Testis (tissue), 3 donors: Measurements from ENCODE around the gene TMC1. TPM values are rescaled to one million over a fixed set of nuclear protein-coding genes. Genes with fewer than 3 reads are reported as not detected.

Source experiments
- DNase-seq: peaks from one replicate; pipeline ENCODE4 v3.0.0-alpha.2; 2019
- H3K27ac ChIP-seq, 2 donors: fragments of 200-600 bp; sonication (generic); one replicate each; pipeline ENCODE4 v1.5.1; 2019
- H3K27me3 ChIP-seq: fragments of 200-600 bp; sonication (generic); one replicate; pipeline ENCODE4 v1.5.1; 2019
- H3K36me3 ChIP-seq: fragments of 200-600 bp; sonication (generic); one replicate; pipeline ENCODE4 v1.5.1; 2017; ENCODE audit warnings: low read depth; ENCODE audit errors: missing control alignments
- H3K4me1 ChIP-seq: fragments of 200-600 bp; sonication (generic); one replicate; pipeline ENCODE4 v1.5.1; 2019
- H3K4me3 ChIP-seq, 2 donors: fragments of 200-600 bp; sonication (generic); one replicate each; pipeline ENCODE4 v1.5.1; 2017 to 2019
- H3K9me3 ChIP-seq: fragments of 200-600 bp; sonication (generic); one replicate; pipeline ENCODE4 v1.5.1; 2017
- CTCF ChIP-seq, 3 experiments: fragments of 450-650 bp in 2 of 3; fragments of 200-600 bp in 1 of 3; sonication (generic) in 1 of 3; IDR thresholded peaks; one replicate each; pipeline ENCODE4 v1.5.1; 2016 to 2019; ENCODE audit warnings: antibody characterized with exemption in 3 of 3, mild to moderate bottlenecking in 2 of 3, moderate library complexity in 1 of 3
- POLR2A ChIP-seq: fragments of 450-650 bp; IDR thresholded peaks from one replicate; pipeline ENCODE4 v1.6.1; 2017; ENCODE audit warnings: antibody characterized with exemption, mild to moderate bottlenecking, moderate library complexity
- WGBS, 2 donors: methylation state at CpG; one replicate each; pipeline ENCODE4 v1.1.5; 2018; 5-methylcytosine and 5-hydroxymethylcytosine counted together
- intact Hi-C: fragments of 100-400 bp; cut with DNase I; formaldehyde crosslinking; loops from one replicate; pipeline ENCODE4 v1.15.1; 2023; ENCODE audit warnings: low total_unique reads
- polyA plus RNA-seq: library from polyadenylated mRNA; stranded (reverse); fragments of 350-450 nt; fragmentation: Illumina TruSeq; extraction: RNeasy Lipid Tissue Mini Kit (QIAGEN cat#74804); gene quantifications from one replicate; pipeline ENCODE4 v1.2.3, GENCODE V29; 2014; ENCODE audit warnings: low read depth, low replicate concordance; ENCODE audit not compliant: insufficient read depth
- total RNA-seq, 2 donors: library from RNA; depleted of rRNA; stranded (reverse); fragments of >200 nt; gene quantifications; one replicate each; pipeline ENCODE4 v1.2.3, GENCODE V29; 2016

TMC1 gene
- total and polyA plus RNA-seq, 3 donors from 2014 or later: 2.0 to 5.4 (median 3.0) TPM

DNA sequence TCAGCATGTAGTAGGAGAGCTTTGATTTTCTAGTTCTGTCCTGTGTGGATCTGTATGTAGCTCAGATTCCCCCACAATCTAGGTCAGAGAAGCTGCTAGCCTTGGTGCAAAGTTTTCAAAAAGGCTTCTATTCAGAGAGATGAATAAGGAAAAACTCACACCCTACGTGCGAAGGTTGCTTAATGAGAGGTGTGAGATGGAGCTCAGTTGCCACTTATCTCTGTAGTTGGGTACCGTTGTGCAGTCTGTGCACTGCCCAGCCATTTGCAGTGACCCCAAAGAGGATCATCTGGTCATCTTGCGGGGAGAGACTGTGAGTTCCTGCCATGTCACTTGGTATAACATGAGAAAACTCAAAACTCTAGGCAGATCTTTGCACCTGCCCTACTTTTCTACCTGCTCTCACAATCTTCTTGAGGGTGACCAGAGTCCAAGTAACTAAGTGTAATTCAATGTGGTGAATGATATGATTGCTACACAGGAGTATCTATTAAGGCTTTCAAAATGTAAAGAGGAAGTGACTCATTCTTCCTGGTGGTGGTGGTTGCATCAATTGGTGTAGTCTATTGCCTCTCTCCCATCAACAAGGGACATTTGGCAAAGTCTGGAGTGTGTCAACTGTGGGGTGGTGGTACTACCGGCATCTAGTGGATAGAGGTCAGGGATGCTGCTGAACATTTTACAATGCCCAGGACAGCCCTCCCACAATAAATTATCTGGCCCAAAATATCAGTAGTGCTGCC is 65.2 kb downstream of the TMC1 start:
- Histone ChIP-seq H3K27me3 (no peaks in the 10 kb centered on the region), H3K9me3 (no peaks in the 10 kb centered on the region), H3K36me3 (no peaks in the 10 kb centered on the region), H3K4me3 (no peak overlapping the region), H3K4me1 (no peaks in the 10 kb centered on the region), H3K27ac (no peak overlapping the region)
- TF ChIP-seq CTCF (IDR thresholded peaks at IDR 0.05) (no peak), POLR2A (no peak)
- no peak for DNase-seq
- intact Hi-C loops: no loop called here
- 79 to 80% methylated on average over 5 of the region's 5 CpGs for WGBS, 2 donors

DNA sequence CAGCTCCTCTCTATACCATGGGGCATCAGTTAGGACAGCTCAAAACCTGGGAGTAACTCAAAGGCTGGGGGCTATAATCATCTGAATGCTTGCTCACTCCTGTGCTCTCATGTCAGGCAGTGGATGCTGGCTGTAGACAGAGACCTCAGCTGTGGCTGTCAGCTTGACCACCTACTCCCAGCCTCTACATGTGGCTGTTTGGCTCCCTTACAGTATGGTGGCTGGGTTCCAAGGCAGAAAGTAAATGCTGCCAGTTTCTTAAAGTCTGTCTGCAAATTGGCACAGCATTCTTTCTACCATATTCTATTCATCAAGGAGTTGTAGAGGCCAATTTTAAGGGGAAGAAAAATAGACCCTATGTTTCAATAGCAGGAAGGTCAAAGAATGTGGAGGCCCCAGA is 66.9 kb downstream of the TMC1 start:
- Histone ChIP-seq H3K36me3 (no peaks in the 10 kb centered on the region), H3K4me1 (peaks cover 4% of the 10 kb centered on the region), H3K27me3 (no peaks in the 10 kb centered on the region), H3K27ac (no peak overlapping the region), H3K4me3 (no peak overlapping the region), H3K9me3 (no peaks in the 10 kb centered on the region)
- no peak for TF ChIP-seq CTCF (IDR thresholded peaks at IDR 0.05)
- TF ChIP-seq POLR2A: no peak
- DNase-seq: no peak
- intact Hi-C loops: no loop called here

DNA sequence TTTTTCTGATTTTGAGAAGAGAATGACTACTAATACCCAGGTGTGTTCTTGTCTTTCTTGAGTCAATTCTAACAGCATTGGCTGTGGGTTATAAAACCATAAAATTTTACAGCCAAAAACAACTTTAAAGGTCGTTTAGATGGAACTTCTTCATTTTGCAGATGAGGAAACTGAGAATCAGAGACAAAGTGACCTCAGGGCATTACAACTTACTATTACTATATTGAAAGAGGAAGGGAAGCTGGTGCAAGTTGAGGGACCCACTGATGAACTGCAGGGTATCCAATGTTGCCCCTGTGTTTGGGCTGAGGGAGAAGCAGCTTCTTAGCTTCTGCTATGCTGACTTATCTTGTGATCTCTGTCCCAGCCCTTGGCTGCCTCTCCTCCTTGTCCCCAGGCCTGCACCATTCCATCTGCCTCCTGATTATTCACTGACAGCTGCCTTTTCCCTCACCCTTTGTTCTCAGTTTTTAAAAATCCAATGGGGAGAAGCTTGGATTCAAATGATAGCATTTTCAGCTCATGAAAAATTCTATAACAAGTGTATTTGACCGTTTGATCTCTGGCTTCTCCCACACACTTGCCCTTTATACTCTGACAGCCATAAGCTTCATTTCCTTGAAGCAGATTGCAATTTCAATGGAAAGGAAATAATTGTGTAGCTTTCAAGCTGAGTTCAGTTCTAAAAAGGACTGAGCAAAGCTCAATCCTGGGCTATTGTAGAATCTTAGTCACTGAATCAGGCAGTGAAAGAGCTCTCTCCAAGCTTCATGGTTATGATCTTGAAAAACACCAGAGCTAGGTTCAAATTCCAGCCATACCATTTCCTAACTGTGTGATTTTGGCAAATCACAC is 68.5 kb downstream of the TMC1 start:
- no peaks in the 10 kb centered on the region for H3K27me3 ChIP-seq
- no peak overlapping the region for H3K27ac ChIP-seq
- H3K36me3 ChIP-seq: no peaks in the 10 kb centered on the region
- intact Hi-C loops: loop anchor here (10.0 kb wide), 1 partner anchor 295 kb away; no protein-coding TSS in a partner anchor
- H3K9me3 ChIP-seq: no peaks in the 10 kb centered on the region
- peaks cover 4% of the 10 kb centered on the region for H3K4me1 ChIP-seq
- WGBS, 2 donors: 43 to 45% methylated on average over 2 of the region's 2 CpGs
- TF ChIP-seq CTCF (IDR thresholded peaks at IDR 0.05) (no peak), POLR2A (no peak)
- H3K4me3 ChIP-seq: no peak overlapping the region
- no peak for DNase-seq

GRCh38 chr9:72590824-72591223 is 69.4 kb downstream of the TMC1 start:
- intact Hi-C loops: loop anchor here (10.0 kb wide), 1 partner anchor 296 kb away; no protein-coding TSS in a partner anchor
- WGBS, 2 donors: 88 to 95% methylated on average over 3 of the region's 3 CpGs
- H3K27ac ChIP-seq: no peak overlapping the region
- DNase-seq: no peak
- H3K36me3 ChIP-seq: no peaks in the 10 kb centered on the region
- no peak for TF ChIP-seq POLR2A
- TF ChIP-seq CTCF (IDR thresholded peaks at IDR 0.05): no peak
- no peaks in the 10 kb centered on the region for H3K27me3 ChIP-seq
- no peak overlapping the region for H3K4me3 ChIP-seq
- no peaks in the 10 kb centered on the region for H3K9me3 ChIP-seq
- peaks cover 4% of the 10 kb centered on the region for H3K4me1 ChIP-seq
